Measurements from ENCODE around the gene ADCY7.
A peak's percentile ranks its signal among the peaks of the same experiment; 100 is the strongest.

Gene ADCY7

DNA sequence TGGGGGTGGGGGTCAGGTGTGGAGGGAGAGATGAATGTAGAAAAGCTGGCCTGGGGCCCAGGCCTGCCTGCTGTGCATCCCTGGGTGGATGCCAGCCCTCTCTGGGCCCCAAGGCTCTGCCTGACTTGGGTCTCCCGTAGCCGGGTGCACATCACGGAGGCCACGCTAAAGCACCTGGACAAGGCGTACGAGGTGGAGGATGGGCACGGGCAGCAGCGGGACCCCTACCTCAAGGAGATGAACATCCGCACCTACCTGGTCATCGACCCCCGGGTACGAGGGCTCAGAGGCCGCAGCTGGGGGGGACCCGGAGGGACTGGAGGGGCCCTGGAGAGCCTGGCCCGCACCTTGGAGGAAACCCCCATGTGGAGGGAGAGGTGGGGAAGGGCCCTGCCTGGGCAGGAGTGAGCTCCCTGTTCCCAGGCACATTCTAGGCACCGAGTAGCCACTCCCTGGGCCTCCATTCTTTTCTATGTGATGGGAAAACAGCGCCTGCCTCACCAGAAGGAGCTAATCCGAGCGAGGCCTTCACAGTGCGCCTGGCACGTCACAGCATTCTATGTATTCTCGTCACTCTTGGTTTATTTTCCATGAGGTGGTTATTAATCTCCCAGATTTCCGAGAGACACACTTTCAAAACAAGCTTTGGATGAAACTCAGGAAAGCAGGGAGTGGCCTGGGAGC, 34.7 kb downstream of the ADCY7 start:
- no peak for DNase-seq

DNA sequence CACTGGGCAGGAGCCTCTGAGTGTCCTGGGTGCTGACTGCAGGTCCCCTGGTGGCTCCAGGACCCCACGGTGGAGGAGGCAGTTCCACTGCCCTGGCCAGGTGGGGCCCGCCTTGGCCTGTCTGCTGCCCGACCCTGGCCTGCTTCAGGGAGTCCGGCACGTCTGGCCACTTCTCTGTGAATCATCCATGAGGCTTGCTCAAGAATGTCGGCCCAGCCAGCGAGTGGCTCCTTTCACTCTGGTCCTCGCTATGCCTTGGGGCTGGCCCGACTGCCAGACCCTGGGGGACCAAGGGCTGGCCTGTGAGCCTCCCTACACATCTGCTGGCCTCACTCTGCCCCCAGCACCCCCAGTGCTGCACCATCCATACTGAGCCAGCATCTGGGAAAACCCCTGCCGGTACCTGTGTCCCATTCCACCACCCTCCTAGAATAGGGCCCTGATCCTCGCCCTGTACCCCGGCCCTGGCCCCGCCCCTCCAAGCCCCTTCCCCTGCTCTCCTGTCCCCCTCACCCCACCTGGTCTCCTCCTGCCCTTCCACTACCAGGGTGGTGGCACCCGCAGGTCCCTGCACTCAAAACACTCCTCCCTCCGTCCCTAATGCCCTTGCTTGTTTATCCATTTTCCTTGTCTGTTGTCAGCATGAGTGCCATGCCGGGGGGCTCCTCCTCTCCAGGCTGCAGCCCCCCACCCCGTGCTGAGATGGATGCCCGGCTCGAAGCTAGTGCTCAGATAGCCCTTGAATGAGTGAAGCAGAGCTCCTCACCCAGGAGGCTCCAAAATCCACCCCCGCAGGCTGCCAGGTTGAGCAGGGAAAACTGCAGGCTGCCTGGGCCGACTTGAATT, 35.5 kb downstream of the ADCY7 start:
- DNase-seq = no peak

DNA sequence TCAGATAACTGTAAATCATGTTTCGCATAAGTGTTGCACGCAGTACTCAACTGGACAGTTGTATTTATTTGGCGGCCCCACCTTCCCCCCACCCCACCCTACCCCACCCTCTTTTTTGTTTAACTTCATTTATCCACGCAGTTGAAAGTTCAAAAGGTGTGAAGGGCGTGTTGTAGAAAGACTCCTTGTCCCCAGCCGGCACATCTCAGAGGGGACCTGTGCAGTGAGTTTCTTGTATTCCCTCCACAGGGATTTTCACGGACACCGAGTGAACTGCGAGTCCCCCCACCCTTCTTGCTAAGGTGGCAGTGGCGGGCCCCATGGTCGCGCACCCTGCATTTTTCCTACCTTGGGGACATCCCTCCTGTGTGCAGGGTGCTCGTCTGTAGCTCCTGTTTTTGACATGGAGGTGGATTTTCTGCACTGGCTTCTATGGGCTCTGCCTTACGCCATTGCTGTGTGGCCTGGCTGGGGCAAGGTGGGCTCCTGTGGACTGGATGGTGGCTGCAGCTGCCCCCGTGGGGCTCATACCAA, 36.2 kb downstream of the ADCY7 start:
- no peak for DNase-seq

DNA sequence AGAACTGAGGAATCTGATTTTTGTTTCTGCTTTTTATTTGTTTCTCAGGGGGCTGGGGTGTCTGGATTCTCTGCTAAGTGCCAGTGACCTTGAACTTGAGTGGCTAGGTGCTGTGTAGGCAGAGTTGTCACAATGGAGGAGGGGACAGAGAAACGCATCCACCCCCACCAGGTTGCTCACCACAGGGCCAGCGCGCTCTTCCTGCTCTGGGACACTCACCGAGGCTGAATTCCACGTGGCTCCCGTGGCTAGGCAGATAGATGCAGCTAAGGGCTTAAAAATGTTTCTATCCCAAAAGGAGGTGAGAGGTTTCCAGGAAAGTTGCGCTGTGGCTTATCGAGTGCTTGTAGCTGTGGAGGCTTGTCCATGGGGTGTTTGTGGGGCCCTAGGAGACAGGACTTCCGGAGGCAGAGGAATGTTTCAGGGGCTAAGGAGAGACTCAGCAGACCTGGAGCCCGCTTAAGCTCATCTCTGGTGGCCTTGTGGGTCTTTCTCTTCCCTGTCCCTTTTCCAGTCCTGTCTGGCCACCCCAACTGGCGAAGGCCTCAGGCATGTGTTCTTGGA, 36.8 kb downstream of the ADCY7 start:
- DNase-seq = no peak

DNA sequence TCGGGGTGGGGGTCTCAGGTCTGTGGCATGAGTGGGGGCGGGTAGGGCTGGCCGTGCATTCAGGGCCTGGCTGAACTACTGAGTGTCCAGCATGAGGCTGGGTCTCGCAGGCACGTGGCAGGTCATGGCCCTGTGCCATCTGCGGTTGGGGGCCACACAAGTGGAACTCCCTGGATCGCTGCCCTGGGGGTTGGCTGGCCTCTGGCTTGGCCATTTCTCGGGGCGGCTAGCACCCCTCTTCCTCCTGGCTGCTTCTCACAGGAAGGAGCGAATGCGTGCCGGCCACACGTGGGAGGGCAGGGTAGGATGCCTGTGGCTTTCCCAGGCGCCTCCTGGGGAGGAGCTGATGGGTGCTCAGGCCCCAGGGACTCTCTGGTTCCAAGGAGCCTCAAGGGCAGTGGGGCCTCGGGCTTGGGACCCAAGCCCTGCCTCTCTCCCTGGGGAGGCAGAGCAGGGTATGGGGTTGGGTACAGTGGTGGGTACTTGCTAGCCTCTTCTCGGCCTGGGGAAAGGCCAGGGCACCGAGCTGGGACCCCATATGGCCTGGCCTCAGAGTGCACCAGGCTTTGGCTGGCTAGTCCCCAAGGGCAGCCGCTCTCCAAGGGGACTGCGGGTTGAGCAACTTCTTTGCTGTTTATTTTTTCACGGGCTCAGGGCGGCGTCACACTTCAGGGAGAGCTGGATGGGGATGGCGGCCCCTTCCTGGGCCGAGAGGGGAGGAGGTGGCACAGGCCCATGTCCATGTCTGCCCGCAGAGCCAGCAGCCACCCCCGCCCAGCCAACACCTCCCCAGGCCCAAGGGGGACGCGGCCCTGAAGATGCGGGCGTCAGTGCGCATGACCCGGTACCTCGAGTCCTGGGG, 37.5 kb downstream of the ADCY7 start:
- DNase-seq = no peak

DNA sequence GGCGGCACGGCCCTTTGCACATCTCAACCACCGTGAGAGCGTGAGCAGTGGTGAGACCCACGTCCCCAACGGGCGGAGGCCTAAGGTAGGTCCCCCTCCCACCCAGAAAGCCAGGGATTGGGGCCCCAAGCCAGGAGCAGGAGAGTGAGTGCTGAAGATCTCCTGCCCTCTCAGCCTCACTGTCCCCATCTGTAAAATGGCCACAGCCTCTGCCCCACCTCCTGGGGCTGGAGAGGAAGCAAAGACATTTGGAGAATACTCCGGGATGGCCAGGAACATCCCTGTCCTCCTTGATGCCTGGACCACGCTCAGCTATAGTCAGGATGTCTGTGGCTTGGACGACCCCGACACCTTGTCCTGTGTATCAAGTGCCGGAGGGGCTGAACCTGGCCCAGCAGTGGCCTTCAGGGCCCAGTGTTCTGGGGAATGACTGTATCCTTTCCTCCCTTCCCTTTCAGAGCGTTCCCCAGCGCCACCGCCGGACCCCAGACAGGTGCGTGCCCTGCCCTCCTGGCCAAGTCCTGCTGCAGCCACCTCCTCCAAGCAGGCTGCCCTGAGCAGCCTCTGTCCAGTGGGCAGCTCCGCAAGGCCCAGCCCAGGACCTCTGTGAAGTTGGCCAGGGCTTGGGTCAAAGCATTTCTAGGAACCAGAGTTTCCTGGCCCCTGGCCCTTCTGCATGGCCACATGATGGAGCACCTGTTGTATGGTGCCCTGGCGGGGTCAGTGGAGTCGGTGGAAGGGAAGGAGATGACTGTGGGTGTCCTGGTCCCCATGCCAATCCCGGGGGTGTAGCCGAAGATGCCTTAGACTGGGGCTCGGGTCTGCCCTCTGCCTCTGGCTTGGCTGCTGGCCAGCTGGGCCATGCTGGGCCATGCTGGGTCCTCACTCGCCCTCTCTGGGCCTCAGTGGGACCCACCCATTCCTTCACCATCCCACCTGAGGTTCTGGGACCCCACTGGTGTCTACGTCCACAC, 38.4 kb downstream of the ADCY7 start:
- no peak for DNase-seq

DNA sequence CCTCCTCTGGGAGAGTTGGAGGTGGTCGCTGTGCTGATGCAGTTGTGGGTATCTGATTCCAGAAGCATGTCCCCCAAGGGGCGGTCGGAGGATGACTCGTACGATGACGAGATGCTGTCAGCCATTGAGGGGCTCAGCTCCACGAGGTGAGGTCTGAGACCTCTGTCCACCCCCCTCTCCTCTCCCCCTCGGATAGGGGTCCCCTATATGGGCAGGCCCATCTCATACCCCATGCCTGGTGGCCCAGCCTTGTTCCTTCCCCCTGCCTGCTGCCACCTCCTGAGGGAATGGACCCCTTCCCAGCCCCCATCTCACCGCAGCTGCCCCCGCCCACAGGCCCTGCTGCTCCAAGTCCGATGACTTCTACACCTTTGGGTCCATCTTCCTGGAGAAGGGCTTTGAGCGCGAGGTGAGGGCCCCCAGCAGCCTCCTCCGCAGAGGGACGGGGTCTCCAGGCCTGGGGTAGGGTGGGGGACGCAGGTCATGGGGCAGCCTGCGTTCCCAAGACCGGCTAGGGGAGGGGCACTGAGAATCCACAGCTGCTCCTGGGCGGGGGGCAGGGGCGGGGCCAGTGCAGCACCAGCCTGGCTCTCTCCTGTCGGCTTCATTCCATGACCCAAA, 39.2 kb downstream of the ADCY7 start:
- no peak for DNase-seq

DNA sequence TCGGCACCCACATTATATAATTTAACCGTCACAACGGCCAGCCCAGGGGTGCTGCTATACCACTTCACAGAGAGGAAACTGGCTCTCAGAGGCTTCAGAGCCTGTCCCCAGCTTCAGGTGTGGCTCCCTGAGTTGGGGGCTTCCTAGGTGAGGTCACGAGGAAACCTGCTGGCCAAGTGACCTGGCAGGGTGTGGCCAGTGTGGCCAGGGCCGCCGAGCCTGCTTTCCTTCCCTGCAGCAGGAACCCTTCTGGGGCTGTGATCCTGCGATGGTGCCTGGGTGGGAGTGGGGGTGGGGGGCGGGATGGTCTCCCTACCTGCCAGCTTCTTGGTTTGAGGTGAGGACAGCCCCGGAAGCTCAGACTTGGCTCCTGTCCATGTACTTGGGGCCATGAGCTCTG, 39.9 kb downstream of the ADCY7 start:
- no peak for DNase-seq

DNA sequence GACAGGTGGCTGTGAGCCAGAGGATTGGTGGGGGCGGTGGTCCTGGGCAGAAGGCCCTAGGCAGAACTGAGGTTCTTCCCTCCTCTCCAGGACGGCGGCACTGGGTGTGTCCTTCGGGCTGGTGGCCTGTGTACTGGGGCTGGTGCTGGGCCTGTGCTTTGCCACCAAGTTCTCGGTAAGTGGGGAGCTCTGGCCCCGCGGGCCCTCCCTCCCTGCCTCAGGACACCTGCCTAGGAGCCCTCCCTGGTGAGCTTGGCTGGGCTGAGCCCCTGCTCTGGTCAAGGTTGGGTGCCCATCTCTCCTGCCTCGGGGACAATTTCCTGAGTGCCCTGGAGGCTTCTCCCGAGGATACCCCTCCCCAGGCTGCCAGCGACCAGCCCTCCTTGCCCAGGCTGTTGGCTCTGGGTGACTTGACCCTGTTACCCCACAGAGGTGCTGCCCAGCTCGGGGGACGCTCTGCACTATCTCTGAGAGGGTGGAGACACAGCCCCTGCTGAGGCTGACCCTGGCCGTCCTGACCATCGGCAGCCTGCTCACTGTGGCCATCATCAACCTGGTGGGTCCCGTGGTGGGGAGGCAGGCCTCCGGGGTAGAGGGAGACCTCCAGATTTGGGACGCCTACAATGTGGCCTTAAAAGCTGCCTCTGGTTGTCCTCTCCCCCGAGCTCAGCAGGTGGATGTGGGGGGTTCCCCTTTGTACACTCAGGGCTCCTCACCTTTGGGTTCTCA, 42.0 kb downstream of the ADCY7 start:
- DNase-seq = no peak

DNA sequence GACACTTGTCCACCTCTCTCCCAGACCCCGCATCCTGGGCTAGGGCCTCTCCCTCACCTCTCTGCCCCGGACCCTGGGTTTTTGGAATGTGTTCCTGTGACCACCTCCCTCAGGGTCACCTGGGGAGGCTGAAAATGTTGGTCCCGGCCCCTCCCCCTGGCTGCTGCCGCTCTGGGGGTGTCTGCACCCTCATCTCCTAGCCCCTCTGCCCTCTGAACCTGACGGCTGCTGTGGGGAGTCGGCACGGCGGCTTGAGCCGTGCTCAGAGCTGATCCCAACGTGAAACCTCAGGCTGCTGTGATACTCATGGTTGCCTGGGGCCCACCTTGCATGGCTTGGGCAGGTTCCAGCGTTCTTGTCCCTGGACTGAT, 42.8 kb downstream of the ADCY7 start:
- no peak for DNase-seq

DNA sequence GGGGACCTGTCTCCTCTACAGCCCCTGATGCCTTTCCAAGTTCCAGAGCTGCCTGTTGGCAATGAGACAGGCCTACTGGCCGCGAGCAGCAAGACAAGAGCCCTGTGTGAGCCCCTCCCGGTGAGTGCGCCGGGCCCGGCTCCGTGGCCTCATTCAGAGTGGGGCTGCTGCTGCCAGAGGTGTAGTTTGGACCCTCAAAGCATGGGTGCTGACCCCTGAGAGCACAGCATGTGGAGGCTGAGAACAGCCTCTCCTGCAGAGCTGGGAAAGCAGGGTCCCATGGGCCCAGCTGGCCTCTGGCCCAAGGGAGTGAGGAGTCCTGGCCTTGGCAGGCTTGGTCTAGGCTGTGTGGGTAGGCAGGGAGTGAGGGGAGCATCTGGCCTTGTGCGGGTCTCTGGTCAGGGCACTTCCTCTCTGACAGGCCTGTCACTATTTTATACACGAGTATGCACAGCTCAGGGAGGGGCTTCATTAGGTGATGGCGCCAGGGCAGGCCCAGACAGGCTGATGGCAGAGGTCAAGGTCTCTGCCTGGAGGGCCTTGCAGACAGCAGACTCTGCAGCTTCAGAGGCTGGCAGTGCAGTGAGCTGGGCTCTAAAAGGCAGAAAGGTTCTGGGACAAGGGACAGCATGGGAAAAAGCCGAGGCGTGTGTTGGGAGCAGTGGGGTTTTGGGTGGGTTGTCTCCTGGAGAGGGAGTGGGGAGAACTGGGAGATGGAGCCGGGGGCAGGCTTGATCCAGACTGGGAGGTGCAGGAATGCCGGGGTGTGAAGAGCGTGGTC, 43.4 kb downstream of the ADCY7 start:
- no peak for DNase-seq

DNA sequence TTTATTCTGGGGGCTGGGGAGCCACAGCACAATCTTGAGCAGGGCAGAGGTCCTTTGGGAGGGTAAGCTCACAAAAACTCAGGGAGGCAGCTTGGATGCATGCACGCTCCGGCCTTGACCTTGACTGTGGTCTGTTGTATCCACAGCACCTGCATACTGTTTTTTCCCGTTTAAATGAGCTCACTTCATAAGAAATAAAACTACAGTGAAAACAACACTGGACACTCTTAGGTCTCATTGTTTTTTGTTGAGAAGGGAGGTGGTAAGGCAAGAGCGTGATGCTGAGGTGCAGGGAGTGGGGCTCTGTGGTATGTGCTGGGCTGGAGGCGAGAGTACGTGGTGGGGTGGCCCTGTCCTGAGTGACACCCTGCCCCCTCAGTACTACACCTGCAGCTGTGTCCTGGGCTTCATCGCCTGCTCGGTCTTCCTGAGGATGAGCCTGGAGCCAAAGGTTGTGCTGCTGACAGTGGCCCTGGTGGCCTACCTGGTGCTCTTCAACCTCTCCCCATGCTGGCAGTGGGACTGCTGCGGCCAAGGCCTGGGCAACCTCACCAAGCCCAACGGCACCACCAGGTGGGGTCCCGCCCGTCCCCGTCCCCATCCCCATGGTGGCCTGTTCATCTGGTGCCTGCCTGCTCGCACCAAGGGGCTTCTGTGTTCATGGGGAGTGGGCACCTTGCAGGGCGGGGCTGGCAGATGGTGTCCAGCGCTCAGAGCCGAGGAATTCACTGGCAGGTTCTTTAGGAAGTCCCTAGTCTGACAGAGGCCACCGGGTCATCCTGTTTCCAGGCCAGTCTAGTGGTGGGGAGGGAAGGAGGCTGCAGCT, 44.2 kb downstream of the ADCY7 start:
- no peak for DNase-seq

DNA sequence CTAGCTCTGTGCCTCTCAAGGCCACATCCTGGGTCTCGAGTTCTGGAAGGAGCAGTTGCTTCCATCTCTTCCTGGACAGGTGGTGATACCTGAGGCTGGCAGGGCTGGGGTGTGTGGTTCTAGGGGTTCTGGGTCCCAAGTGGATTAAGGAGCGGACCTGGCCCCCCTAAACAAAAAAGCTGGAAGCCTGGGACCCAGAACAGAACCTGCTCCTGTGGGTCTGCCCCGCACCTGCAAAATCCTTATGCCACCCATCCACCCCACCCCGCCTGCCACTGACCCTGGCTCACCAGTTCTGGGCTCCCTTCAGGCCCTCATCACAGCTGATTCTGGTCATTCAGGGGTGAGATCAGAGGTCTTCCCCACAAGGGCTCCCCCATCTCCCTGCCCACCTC, 44.8 kb downstream of the ADCY7 start:
- DNase-seq = no peak

DNA sequence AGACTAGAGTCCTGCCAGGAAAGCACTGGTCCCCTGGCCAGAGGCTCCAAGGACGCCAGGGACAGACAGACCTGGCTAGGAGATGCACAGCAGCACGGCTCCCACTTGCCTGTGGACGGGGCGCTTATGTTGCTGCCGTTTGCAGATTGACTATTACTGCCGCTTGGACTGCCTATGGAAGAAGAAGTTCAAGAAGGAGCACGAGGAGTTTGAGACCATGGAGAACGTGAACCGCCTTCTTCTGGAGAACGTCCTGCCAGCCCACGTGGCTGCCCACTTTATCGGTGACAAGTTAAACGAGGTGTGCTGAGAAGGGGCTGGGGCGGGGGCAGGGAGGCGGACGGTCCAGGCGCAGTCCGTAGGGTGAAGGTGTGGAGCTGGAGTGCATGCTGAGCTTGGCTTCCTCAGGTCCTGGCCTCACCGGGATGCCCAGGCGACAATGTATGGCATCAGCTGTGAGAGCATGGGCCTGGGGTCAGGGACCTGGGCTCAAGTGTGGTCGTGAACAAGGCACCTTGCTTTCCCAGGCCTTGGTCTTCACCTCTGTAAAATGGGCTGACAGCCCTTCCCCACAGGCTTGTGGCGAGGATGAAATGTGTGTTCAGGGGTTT, 45.6 kb downstream of the ADCY7 start:
- DNase-seq = no peak

DNA sequence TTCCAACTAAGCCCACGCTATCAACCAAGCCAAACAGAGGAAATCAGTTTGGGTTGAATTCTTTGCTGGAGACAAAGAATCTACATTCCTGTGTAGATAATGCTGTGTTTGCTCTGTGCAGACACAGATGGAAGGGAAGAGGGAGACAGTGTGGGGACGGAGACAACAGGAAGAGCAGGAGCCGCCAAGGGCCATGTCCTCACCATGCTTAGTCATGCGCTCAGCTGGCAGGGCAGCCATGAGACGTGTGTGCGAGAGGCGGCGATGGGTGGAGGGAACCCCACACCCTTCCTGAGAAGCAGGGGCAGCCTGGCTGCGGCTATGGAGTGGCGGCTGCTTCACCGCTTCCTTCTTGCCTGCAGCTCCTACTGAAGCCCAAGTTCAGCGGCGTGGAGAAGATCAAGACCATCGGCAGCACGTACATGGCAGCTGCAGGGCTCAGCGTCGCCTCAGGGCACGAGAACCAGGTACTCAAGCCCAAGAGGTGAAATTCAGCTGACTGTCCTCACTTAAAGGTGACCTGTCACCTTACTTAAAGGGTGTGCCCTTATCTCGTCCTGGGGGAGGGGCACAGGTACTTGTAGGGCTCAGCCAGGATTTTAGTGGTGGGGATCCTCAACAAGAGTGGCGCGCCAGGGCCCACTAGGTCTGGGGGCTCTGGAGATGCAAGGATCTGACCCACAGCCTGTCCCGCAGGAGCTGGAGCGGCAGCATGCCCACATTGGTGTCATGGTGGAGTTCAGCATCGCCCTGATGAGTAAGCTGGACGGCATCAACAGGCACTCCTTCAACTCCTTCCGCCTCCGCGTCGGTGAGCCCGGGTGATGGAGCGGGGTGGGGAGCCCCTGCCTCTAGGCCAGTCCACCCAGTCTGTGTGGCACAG, 47.5 kb downstream of the ADCY7 start:
- peak; percentile 32 for DNase-seq

DNA sequence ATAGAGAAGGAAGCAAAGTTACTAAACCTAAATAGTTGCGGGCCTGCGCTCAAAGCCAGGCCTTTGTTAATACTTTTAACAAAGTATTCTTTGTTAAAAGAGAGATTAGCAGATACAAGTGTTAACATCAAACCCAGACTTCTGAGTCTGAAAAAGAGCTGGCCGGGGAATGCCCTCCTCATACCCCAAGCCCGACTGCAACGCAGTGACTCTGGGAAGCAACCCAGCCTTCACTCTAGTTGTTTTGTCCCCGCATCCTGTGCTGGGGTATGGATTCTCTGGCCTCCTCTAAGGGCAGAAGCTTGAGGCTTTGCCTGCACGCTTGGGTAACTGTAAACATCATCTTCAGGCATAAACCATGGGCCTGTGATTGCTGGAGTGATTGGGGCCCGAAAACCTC, 48.3 kb downstream of the ADCY7 start:
- DNase-seq = no peak

DNA sequence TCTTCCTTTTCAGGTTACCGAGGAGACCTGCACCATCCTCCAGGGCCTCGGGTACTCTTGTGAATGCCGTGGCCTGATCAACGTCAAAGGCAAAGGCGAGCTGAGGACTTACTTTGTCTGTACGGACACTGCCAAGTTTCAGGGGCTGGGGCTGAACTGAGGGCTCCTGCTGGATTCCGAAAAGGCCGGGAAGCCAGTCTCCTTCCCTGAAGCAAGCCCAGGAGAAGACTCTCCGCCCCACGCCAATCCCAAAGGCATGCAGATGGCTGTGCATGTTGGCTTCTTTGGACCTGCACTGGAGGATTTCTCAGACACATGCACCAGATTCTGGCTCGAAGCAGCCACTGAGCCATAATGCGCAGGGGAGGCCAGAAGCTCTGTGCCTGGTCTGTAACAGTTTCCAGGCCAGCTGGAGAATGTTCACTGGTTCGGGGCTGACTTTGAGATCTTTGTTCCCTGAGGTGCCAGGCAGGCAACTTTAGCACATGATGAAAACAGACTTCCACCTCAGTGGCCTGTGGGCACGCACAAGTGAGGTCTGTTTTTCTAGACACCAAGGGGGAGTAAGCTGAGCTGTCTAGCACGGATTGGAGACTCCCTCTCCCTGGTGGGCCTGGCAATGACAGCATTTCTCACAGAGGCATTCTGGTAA, 49.1 kb downstream of the ADCY7 start:
- no peak for DNase-seq

Measured in CD4-positive, alpha-beta T cell treated with Interleukin-12 subunit alpha and Interleukin-12 subunit beta, for 1 hour (primary cell).